Measurements from ENCODE around the gene MNS1. TPM values are rescaled to one million over a fixed set of nuclear protein-coding genes. Genes with fewer than 3 reads are reported as not detected.

MNS1 gene
- total RNA-seq, 1 donor: 0.27 TPM

Other genes starting within 250 kb of the MNS1 start
- gene RFX7, start 221.3 kb downstream of the MNS1 start, total RNA-seq: 24.0 TPM
- gene TEX9, start 99.7 kb downstream of the MNS1 start, total RNA-seq: 3.8 TPM